HepG2 (cell line): Measurements from ENCODE around the gene GPR83. TPM values are rescaled to one million over a fixed set of nuclear protein-coding genes. Genes with fewer than 3 reads are reported as not detected.

Experiments
- ARID5B ChIP-seq: IDR thresholded peaks from 2 replicates; pipeline ENCODE4 v1.4.0; 2020; ENCODE audit warnings: mild to moderate bottlenecking, missing genetic modification reagents
- ATF2 ChIP-seq: sonication (generic); formaldehyde crosslinking; IDR thresholded peaks from 2 replicates; pipeline ENCODE4 v1.4.0; 2020; ENCODE audit warnings: missing genetic modification reagents
- CEBPB ChIP-seq: IDR thresholded peaks from 2 replicates; pipeline ENCODE4 v1.6.1; 2011; ENCODE audit warnings: low read depth, low read length, improper control_type of control experiment, borderline replicate concordance
- FOXA1 ChIP-seq, 2 experiments: fragments of 450-650 bp in 1 of 2; sonication (generic) in 1 of 2; formaldehyde crosslinking in 1 of 2; IDR thresholded peaks; 2 replicates each; pipeline versions ENCODE4 v1.4.0 to v1.6.1; 2016 to 2020; ENCODE audit warnings: missing genetic modification reagents in 1 of 2
- FOXA3 ChIP-seq: IDR thresholded peaks from 2 replicates; pipeline ENCODE4 v1.6.1; 2016; ENCODE audit warnings: missing genetic modification reagents, missing compliant biosample characterization
- JARID2 ChIP-seq: sonication (generic); formaldehyde crosslinking; IDR thresholded peaks from 2 replicates; pipeline ENCODE4 v1.8.1; 2023; ENCODE audit warnings: missing genetic modification reagents, inconsistent platforms; ENCODE audit not compliant: insufficient replicate concordance
- SAP130 ChIP-seq: IDR thresholded peaks from 2 replicates; pipeline ENCODE4 v1.6.1; 2016; ENCODE audit warnings: low read depth
- SNAI1 ChIP-seq: sonication (generic); formaldehyde crosslinking; IDR thresholded peaks from 2 replicates; pipeline ENCODE4 v1.5.0; 2020; ENCODE audit warnings: mild to moderate bottlenecking, missing genetic modification reagents, borderline replicate concordance
- SOX13 ChIP-seq, 3 experiments: fragments of 450-650 bp in 1 of 3; sonication (generic) in 1 of 3; formaldehyde crosslinking in 1 of 3; IDR thresholded peaks in 2 of 3; conservative IDR thresholded peaks in 1 of 3; 2 replicates each; pipeline versions ENCODE4 v1.5.0 to v1.6.1; 2016 to 2020; ENCODE audit warnings: antibody characterized with exemption in 1 of 3, mild to moderate bottlenecking in 1 of 3, missing compliant biosample characterization in 1 of 3, missing genetic modification reagents in 1 of 3, moderate library complexity in 1 of 3
- SP2 ChIP-seq: sonication (generic); formaldehyde crosslinking; IDR thresholded peaks from 2 replicates; pipeline ENCODE4 v1.5.1; 2020; ENCODE audit warnings: mild to moderate bottlenecking, missing genetic modification reagents
- ZC3H4 ChIP-seq: sonication (generic); formaldehyde crosslinking; IDR thresholded peaks from 2 replicates; pipeline ENCODE4 v1.4.0; 2020; ENCODE audit warnings: missing genetic modification reagents, borderline replicate concordance
- ZNF335 ChIP-seq: sonication (generic); formaldehyde crosslinking; IDR thresholded peaks from 2 replicates; pipeline ENCODE4 v1.4.0; 2020; ENCODE audit warnings: missing genetic modification reagents
- ZNF543 ChIP-seq: sonication (generic); formaldehyde crosslinking; IDR thresholded peaks from 2 replicates; pipeline ENCODE4 v1.4.0; 2020; ENCODE audit warnings: mild to moderate bottlenecking, missing genetic modification reagents
- polyA plus RNA-seq, 8 experiments: library from polyadenylated mRNA; depleted of rRNA in 3 of 8; stranded (reverse) in 7 of 8; unstranded in 1 of 8; fragments of >200 nt; fragmentation: Illumina TruSeq in 4 of 8; extraction: Trizol in 4 of 8; gene quantifications; 2 replicates each; pipeline versions ENCODE4 v1.2.1 to v1.2.3, GENCODE V29; 2011 to 2016; ENCODE audit warnings: low read depth in 4 of 8, missing spikeins in 1 of 8, mixed read lengths in 1 of 8; ENCODE audit not compliant: insufficient read depth in 1 of 8
- total RNA-seq, 5 experiments: library from RNA; depleted of rRNA; stranded (reverse); fragments of >200 nt; fragmentation: Illumina TruSeq; extraction: Trizol; gene quantifications; 2 replicates each; pipeline ENCODE4 v1.2.3, GENCODE V29; 2016; ENCODE audit warnings: low read depth in 1 of 5

The GPR83 gene
- total and polyA plus RNA-seq, 2 of the 13 experiments (the other 11 are each of a cell fraction or from before 2014, with no cell fraction given) = 0.04 to 0.11 TPM

- TF ChIP-seq ARID5B (CRISPR knock-in tag) (0 out of 2 replicates have a peak, but pooled peaks have one; percentile 19), SAP130 (CRISPR knock-in tag) (0 out of 2 replicates have a peak, but pooled peaks have one; percentile 23), ZNF335 (CRISPR knock-in tag) (no peak), FOXA1 (IDR thresholded peaks at IDR 0.05) (peak; percentile 18; the same call in 1 of the 2 replicates), FOXA1 (CRISPR knock-in tag; IDR thresholded peaks at IDR 0.05) (peak; percentile 68), ZNF543 (CRISPR knock-in tag) (no peak), SNAI1 (CRISPR knock-in tag) (no peak), ZC3H4 (no peak), JARID2 (no peak), FOXA3 (peak; percentile 55; the same call in 1 of the 2 replicates), CEBPB (peak; percentile 94), SP2 (CRISPR knock-in tag) (no peak), SOX13 (IDR thresholded peaks at IDR 0.05) (no peak; the same call in 1 of the 2 replicates), SOX13 (CRISPR knock-in tag; conservative IDR thresholded peaks at IDR 0.05 in 1 of 2, IDR thresholded peaks at IDR 0.05 in 1 of 2) (peak in 1 of 2 experiments; percentile 59; a peak in 1 of 4 replicates), ATF2 (CRISPR knock-in tag) (no peak)
These were observed 48.2 kb upstream of the GPR83 start (continued) for GRCh38 chr11:94449437-94449836.
